Stimulated activated CD4-positive, alpha-beta T cell treated with anti-CD3 and anti-CD28 coated beads, TNF-alpha, amount 100 ng/mL, for 48 hours (primary cell): ENCODE measurements around the gene CFLAR.
"Not testable (repeated sequence)": the region's sequence is repeated elsewhere in the genome, so short reads cannot be mapped to it uniquely, and the experiment has no call there.

Source experiments
- DNase-seq, 3 donors: peaks; one replicate each; pipeline ENCODE4 v3.0.0-alpha.2; 2020; ENCODE audit warnings: low read depth in 3 of 3

CFLAR gene

GRCh38 chr2:201182650-201183364, 66.8 kb downstream of the CFLAR start, which contains the start of gene CASP10:
Gene CASP10, plus strand, starts transcription at chr2:201183141. Its CDS starts 2,637 bp downstream, at chr2:201185778.
- no peak for DNase-seq

- DNase-seq, result no peak
Observed at GRCh38 chr2:201183365-201183727, 67.4 kb downstream of the CFLAR start.

GRCh38 chr2:201183835-201184234, 67.9 kb downstream of the CFLAR start:
- DNase-seq, result not testable (repeated sequence)

- DNase-seq, result not testable (repeated sequence)
Observed at GRCh38 chr2:201184248-201184647, 68.3 kb downstream of the CFLAR start.

- DNase-seq, result no peak
Observed at GRCh38 chr2:201185863-201186262, 69.9 kb downstream of the CFLAR start.

- no peak for DNase-seq
Observed at GRCh38 chr2:201186982-201187381, 71.0 kb downstream of the CFLAR start.

- DNase-seq, result no peak
Observed at GRCh38 chr2:201188449-201188848, 72.5 kb downstream of the CFLAR start.

- no peak for DNase-seq
Observed at GRCh38 chr2:201191132-201191875, 75.3 kb downstream of the CFLAR start.

GRCh38 chr2:201194097-201194496, 78.1 kb downstream of the CFLAR start:
- no peak for DNase-seq

GRCh38 chr2:201195331-201195730, 79.4 kb downstream of the CFLAR start:
- no peak for DNase-seq

GRCh38 chr2:201196003-201196402, 80.0 kb downstream of the CFLAR start:
- no peak for DNase-seq

- DNase-seq, result no peak
Observed at GRCh38 chr2:201196803-201197202, 80.8 kb downstream of the CFLAR start.

- DNase-seq, result no peak
Observed at GRCh38 chr2:201197781-201198180, 81.8 kb downstream of the CFLAR start.

GRCh38 chr2:201199847-201200246, 83.9 kb downstream of the CFLAR start:
- DNase-seq, result no peak

GRCh38 chr2:201200345-201200744, 84.4 kb downstream of the CFLAR start:
- DNase-seq, result no peak

- no peak for DNase-seq
Observed at GRCh38 chr2:201201371-201201770, 85.4 kb downstream of the CFLAR start.

- no peak for DNase-seq
Observed at GRCh38 chr2:201203916-201204654, 88.1 kb downstream of the CFLAR start.

- DNase-seq, result no peak
Observed at GRCh38 chr2:201204655-201205514, 88.9 kb downstream of the CFLAR start.

- DNase-seq, result no peak
Observed at GRCh38 chr2:201205515-201205849, 89.5 kb downstream of the CFLAR start.

GRCh38 chr2:201208563-201209252, 92.7 kb downstream of the CFLAR start:
- DNase-seq, result no peak

- no peak for DNase-seq
Observed at GRCh38 chr2:201215963-201216362, 100.0 kb downstream of the CFLAR start.
